ENCODE results near the gene NHSL2.

Gene NHSL2

DNA sequence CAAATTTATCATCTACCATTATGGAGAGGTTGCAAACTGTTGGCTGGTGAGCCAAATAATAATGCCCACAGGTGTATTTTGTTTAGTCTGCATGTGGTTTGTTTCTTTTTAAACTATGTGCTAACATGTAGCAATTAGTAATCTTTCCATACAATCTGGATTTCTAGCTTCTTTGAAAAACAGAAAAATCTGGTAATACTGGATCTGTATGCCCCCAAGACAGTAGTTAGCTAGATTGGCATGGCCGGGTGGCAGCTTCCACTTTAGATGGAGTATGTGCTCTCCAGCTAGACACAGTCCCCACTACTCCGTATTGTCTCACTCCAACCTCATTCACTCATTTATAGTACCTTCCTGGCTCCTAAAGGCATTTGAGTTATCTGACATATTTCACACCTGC is 91.3 kb downstream of the NHSL2 start:
- TF ChIP-seq, protein P1, sequence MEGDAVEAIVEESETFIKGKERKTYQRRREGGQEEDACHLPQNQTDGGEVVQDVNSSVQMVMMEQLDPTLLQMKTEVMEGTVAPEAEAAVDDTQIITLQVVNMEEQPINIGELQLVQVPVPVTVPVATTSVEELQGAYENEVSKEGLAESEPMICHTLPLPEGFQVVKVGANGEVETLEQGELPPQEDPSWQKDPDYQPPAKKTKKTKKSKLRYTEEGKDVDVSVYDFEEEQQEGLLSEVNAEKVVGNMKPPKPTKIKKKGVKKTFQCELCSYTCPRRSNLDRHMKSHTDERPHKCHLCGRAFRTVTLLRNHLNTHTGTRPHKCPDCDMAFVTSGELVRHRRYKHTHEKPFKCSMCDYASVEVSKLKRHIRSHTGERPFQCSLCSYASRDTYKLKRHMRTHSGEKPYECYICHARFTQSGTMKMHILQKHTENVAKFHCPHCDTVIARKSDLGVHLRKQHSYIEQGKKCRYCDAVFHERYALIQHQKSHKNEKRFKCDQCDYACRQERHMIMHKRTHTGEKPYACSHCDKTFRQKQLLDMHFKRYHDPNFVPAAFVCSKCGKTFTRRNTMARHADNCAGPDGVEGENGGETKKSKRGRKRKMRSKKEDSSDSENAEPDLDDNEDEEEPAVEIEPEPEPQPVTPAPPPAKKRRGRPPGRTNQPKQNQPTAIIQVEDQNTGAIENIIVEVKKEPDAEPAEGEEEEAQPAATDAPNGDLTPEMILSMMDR (conservative IDR thresholded peaks at IDR 0.05; ENCODE audit: low read depth, low read length), result no peak
- no peak for DNase-seq (ENCODE audit: low read depth)
- H3K4me3 ChIP-seq (ENCODE audit: low read length), result no peak overlapping the region

DNA sequence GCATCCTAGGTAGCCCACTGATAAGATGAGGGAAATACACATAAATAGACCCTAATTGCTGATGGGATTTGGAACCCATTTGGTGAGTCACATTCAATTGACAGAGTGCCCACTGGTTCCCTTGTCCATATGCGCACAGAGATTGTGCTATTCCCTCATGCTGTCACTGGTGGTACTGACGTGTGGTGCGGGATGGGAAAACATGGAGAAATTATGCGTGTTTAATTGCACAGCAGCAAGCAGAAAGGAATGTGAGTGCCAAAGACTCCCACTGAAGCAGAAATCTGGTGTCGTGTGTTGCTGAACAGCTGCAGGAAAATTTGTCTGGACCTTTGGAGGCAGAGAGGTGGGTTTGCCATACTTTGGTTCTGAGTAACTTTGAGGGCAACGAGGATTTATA is 92.2 kb downstream of the NHSL2 start:
- TF ChIP-seq, protein P1 (conservative IDR thresholded peaks at IDR 0.05; ENCODE audit: low read depth, low read length), result no peak
- DNase-seq (ENCODE audit: low read depth), result no peak
- no peak overlapping the region for H3K4me3 ChIP-seq (ENCODE audit: low read length)

GRCh38 chrX:72003811-72004750 is 93.4 kb downstream of the NHSL2 start:
- DNase-seq (ENCODE audit: low read depth), result no peak
- TF ChIP-seq, protein P1 (conservative IDR thresholded peaks at IDR 0.05; ENCODE audit: low read depth, low read length), result peak; percentile 30
- no peak overlapping the region for H3K4me3 ChIP-seq (ENCODE audit: low read length)

GRCh38 chrX:72005046-72005445 is 94.4 kb downstream of the NHSL2 start:
- H3K4me3 ChIP-seq (ENCODE audit: low read length), result no peak overlapping the region
- no peak for DNase-seq (ENCODE audit: low read depth)
- TF ChIP-seq, protein P1 (conservative IDR thresholded peaks at IDR 0.05; ENCODE audit: low read depth, low read length), result no peak

GRCh38 chrX:72006461-72006860 is 95.8 kb downstream of the NHSL2 start:
- DNase-seq (ENCODE audit: low read depth), result no peak
- no peak overlapping the region for H3K4me3 ChIP-seq (ENCODE audit: low read length)
- TF ChIP-seq, protein P1 (conservative IDR thresholded peaks at IDR 0.05; ENCODE audit: low read depth, low read length), result no peak

DNA sequence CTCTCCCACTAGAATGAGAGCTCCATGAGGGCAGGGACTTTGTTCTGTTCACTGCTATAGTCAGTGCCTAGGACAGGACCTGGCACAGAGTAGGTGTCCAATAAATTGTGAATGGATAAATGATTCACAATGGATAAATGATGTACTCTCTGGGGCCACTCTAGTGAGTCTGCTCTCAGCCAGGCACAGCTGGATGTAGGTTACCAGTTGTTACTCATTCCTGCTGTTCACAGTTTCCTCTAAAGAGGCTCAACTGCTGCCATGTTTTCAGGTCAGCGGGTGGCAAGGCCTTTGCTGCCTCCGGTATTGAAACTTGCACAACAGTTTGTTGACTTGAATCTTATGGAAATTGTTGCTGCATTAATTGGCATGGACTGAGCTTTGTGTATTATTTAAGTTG is 99.1 kb downstream of the NHSL2 start:
- DNase-seq (ENCODE audit: low read depth), result no peak
- H3K4me3 ChIP-seq (ENCODE audit: low read length), result no peak overlapping the region
- TF ChIP-seq, protein P1 (conservative IDR thresholded peaks at IDR 0.05; ENCODE audit: low read depth, low read length), result no peak

GRCh38 chrX:72011734-72012133 is 101.1 kb downstream of the NHSL2 start:
- no peak for DNase-seq (ENCODE audit: low read depth)
- no peak overlapping the region for H3K4me3 ChIP-seq (ENCODE audit: low read length)
- TF ChIP-seq, protein P1 (conservative IDR thresholded peaks at IDR 0.05; ENCODE audit: low read depth, low read length), result no peak

All from retinal pigment epithelial cell (primary cell).